ENCODE measurements around the gene PXK.

GRCh38 chr3:58332575-58333188, at the start of gene PXK:
- TF ChIP-seq, protein P1, sequence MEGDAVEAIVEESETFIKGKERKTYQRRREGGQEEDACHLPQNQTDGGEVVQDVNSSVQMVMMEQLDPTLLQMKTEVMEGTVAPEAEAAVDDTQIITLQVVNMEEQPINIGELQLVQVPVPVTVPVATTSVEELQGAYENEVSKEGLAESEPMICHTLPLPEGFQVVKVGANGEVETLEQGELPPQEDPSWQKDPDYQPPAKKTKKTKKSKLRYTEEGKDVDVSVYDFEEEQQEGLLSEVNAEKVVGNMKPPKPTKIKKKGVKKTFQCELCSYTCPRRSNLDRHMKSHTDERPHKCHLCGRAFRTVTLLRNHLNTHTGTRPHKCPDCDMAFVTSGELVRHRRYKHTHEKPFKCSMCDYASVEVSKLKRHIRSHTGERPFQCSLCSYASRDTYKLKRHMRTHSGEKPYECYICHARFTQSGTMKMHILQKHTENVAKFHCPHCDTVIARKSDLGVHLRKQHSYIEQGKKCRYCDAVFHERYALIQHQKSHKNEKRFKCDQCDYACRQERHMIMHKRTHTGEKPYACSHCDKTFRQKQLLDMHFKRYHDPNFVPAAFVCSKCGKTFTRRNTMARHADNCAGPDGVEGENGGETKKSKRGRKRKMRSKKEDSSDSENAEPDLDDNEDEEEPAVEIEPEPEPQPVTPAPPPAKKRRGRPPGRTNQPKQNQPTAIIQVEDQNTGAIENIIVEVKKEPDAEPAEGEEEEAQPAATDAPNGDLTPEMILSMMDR (conservative IDR thresholded peaks at IDR 0.05) = no peak
- TF ChIP-seq EZH2 (IDR thresholded peaks at IDR 0.05; ENCODE audit: low read depth) = no peak
